Right ventricle myocardium superior (tissue), 1 donor: Measurements from ENCODE around the gene SMG1. TPM values are rescaled to one million over a fixed set of nuclear protein-coding genes. Genes with fewer than 3 reads are reported as not detected.
"Not testable (repeated sequence)": the region's sequence is repeated elsewhere in the genome, so short reads cannot be mapped to it uniquely, and the experiment has no call there.

ENCODE experiments used
- ATAC-seq: fragments of 200-7000 bp; cut with Tn5 transposase; one replicate; pipeline ENCODE4 v1.9.1; 2020; ENCODE audit warnings: mild to moderate bottlenecking; ENCODE audit not compliant: poor library complexity
- DNase-seq: peaks from one replicate; pipeline ENCODE4 v3.0.0-alpha.2; 2020
- intact Hi-C: fragments of 100-400 bp; cut with DNase I; formaldehyde crosslinking; loops from one replicate; pipeline ENCODE4 v1.11.2; 2022
- total RNA-seq: library from RNA; stranded (reverse); fragmentation: NEBNext Ultra II Directional; extraction: Animal tissue kit (Norgen Biotek cat#: 25700); gene quantifications from one replicate; pipeline ENCODE4 v1.2.1, GENCODE V29; 2021
- donor health status: DM: no; HTN: yes; CAD: no; lungs with severe emphysema.

SMG1 gene
- total RNA-seq, 1 donor from 2014 or later: 39.3 TPM

GRCh38 chr16:18876301-18876700 lies 49.9 kb downstream of the SMG1 start:
- intact Hi-C loops, DNase-seq: not testable (repeated sequence)

GRCh38 chr16:18869043-18869771 lies 57.0 kb downstream of the SMG1 start:
- DNase-seq, intact Hi-C loops, ATAC-seq: not testable (repeated sequence)

More at GRCh38 chr16:18876301-18876700, 49.9 kb downstream of the SMG1 start:
- ATAC-seq: not testable (repeated sequence)

GRCh38 chr16:18866277-18866823 lies 59.9 kb downstream of the SMG1 start:
- ATAC-seq, intact Hi-C loops, DNase-seq: not testable (repeated sequence)

GRCh38 chr16:18862891-18863290 lies 63.3 kb downstream of the SMG1 start:
- ATAC-seq, intact Hi-C loops, DNase-seq: not testable (repeated sequence)

- ATAC-seq (no peak), DNase-seq (no peak)
- intact Hi-C loops: no loop called here
Measured at GRCh38 chr16:18855196-18855595, 71.0 kb downstream of the SMG1 start.

- DNase-seq (no peak), ATAC-seq (no peak)
- intact Hi-C loops: no loop called here
Measured at GRCh38 chr16:18853694-18854093, 72.5 kb downstream of the SMG1 start.

- intact Hi-C loops: no loop called here
- ATAC-seq (no peak), DNase-seq (no peak)
Measured at GRCh38 chr16:18852647-18853046, 73.6 kb downstream of the SMG1 start.

GRCh38 chr16:18846416-18846815 lies 79.8 kb downstream of the SMG1 start:
- no peak for DNase-seq
- intact Hi-C loops: no loop called here
- ATAC-seq: no peak

GRCh38 chr16:18842565-18842964 lies 83.6 kb downstream of the SMG1 start:
- ATAC-seq (no peak), DNase-seq (no peak)
- intact Hi-C loops: no loop called here

- no peak for ATAC-seq
- DNase-seq: no peak
- intact Hi-C loops: no loop called here
Measured at GRCh38 chr16:18841833-18842525, 84.2 kb downstream of the SMG1 start.

GRCh38 chr16:18839555-18839954 lies 86.7 kb downstream of the SMG1 start:
- intact Hi-C loops: loop anchor here (10.0 kb wide), 1 partner anchor 45 kb away; no protein-coding TSS in a partner anchor
- ATAC-seq: no peak
- no peak for DNase-seq

GRCh38 chr16:18836702-18837101 lies 89.5 kb downstream of the SMG1 start:
- DNase-seq (no peak), ATAC-seq (no peak)
- intact Hi-C loops: loop anchor here (10.0 kb wide), 1 partner anchor 48 kb away; no protein-coding TSS in a partner anchor

- ATAC-seq: no peak
- no peak for DNase-seq
- intact Hi-C loops: loop anchor here (10.0 kb wide), 1 partner anchor 50 kb away; no protein-coding TSS in a partner anchor
Measured at GRCh38 chr16:18834864-18835263, 91.3 kb downstream of the SMG1 start.

- intact Hi-C loops: loop anchor here (10.0 kb wide), 1 partner anchor 51 kb away; no protein-coding TSS in a partner anchor
- ATAC-seq (no peak), DNase-seq (no peak)
Measured at GRCh38 chr16:18833707-18834505, 92.3 kb downstream of the SMG1 start.

GRCh38 chr16:18832613-18833012 lies 93.6 kb downstream of the SMG1 start:
- no peak for DNase-seq
- ATAC-seq: no peak
- intact Hi-C loops: loop anchor here (10.0 kb wide), 1 partner anchor 52 kb away; no protein-coding TSS in a partner anchor

- DNase-seq (no peak), ATAC-seq (no peak)
- intact Hi-C loops: loop anchor here (10.0 kb wide), 1 partner anchor 53 kb away; no protein-coding TSS in a partner anchor
Measured at GRCh38 chr16:18832006-18832405, 94.2 kb downstream of the SMG1 start.

- intact Hi-C loops: no loop called here
- ATAC-seq: no peak
Measured at GRCh38 chr16:18829251-18829650, 97.0 kb downstream of the SMG1 start.

GRCh38 chr16:18827890-18828289 lies 98.3 kb downstream of the SMG1 start:
- intact Hi-C loops: no loop called here
- ATAC-seq: no peak
- DNase-seq: no peak

More at GRCh38 chr16:18829251-18829650, 97.0 kb downstream of the SMG1 start:
- DNase-seq: no peak

- DNase-seq: no peak
- intact Hi-C loops: no loop called here
- ATAC-seq: no peak
Measured at GRCh38 chr16:18816286-18816685, 109.9 kb downstream of the SMG1 start.
